ENCODE data around the gene LETM1. TPM values are rescaled to one million over a fixed set of nuclear protein-coding genes. Genes with fewer than 3 reads are reported as not detected.

LETM1 gene
- total and polyA plus RNA-seq, 2 experiments from 2014 or later, result 23.3 to 68.9 TPM

DNA sequence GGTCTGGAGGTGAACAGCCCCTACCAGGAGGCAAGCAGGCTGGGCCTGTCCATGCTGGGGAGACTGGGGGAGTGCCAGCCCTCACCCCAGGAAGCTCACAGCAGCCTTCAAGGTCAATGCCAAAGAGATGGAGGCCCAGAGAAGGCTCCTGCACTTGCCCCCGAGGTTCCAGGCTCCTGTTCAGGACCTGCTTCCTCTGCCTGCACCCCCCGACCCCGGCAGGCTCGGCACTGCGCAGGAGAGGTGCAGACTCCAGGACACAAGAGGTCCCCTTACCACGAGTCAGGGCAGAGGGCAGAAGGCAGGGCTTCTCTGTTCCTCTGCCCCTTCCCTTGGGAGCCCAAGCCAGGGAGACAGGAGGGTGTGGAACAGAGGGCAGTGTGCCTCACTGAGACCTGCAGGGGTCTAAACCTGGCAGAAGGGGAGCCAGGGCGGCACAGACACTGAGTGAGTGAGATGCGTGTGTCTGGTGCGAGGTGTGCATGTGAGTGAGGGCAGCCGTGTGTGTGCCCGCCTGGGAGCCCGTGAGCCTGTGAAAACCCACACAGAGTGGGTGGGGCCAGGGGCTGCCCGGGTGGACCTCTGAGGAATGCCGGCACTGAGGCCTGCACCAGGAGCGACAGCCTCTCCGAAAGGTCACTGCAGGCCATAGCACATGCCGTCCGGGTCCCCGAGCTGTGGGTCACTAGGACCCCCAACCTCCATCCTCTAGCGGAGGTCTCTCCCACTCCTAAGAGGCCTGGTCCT is 93.5 kb downstream of the LETM1 start:
- Histone ChIP-seq H3K27ac (ENCODE audit: low read depth) (no peak overlapping the region), H3K36me3 (ENCODE audit: insufficient read depth) (no peaks in the 10 kb centered on the region), H3F3A (replicated peaks; ENCODE audit: low read depth) (no peaks in the 10 kb centered on the region), H3K27me3 (ENCODE audit: insufficient read depth) (no peaks in the 10 kb centered on the region), H3K4me2 (no peak overlapping the region), H3K79me2 (replicated peaks; ENCODE audit: insufficient read depth) (no peaks in the 10 kb centered on the region), H3K9me2 (ENCODE audit: insufficient read depth) (no peaks in the 10 kb centered on the region), H2AFZ (no peak overlapping the region), H3K4me3 (no peak overlapping the region), H3K4me1 (ENCODE audit: insufficient read depth) (peaks cover 16% of the 10 kb centered on the region; the same call in 1 of the 2 replicates), H4K20me1 (replicated peaks; ENCODE audit: insufficient read depth) (no peaks in the 10 kb centered on the region)
- H3K27ac Mint-ChIP-seq, result no peak overlapping the region
- TF ChIP-seq EZH2phosphoT487 (IDR thresholded peaks at IDR 0.05; ENCODE audit: unreplicated experiment), result no peak
- no peak for TF ChIP-seq POLR2AphosphoS5 (IDR thresholded peaks at IDR 0.05; ENCODE audit: low read depth)
- TF ChIP-seq ZNF331 (CRISPR knock-in tag; IDR thresholded peaks at IDR 0.05; ENCODE audit: low read depth), result no peak
- TF ChIP-seq, protein P1, sequence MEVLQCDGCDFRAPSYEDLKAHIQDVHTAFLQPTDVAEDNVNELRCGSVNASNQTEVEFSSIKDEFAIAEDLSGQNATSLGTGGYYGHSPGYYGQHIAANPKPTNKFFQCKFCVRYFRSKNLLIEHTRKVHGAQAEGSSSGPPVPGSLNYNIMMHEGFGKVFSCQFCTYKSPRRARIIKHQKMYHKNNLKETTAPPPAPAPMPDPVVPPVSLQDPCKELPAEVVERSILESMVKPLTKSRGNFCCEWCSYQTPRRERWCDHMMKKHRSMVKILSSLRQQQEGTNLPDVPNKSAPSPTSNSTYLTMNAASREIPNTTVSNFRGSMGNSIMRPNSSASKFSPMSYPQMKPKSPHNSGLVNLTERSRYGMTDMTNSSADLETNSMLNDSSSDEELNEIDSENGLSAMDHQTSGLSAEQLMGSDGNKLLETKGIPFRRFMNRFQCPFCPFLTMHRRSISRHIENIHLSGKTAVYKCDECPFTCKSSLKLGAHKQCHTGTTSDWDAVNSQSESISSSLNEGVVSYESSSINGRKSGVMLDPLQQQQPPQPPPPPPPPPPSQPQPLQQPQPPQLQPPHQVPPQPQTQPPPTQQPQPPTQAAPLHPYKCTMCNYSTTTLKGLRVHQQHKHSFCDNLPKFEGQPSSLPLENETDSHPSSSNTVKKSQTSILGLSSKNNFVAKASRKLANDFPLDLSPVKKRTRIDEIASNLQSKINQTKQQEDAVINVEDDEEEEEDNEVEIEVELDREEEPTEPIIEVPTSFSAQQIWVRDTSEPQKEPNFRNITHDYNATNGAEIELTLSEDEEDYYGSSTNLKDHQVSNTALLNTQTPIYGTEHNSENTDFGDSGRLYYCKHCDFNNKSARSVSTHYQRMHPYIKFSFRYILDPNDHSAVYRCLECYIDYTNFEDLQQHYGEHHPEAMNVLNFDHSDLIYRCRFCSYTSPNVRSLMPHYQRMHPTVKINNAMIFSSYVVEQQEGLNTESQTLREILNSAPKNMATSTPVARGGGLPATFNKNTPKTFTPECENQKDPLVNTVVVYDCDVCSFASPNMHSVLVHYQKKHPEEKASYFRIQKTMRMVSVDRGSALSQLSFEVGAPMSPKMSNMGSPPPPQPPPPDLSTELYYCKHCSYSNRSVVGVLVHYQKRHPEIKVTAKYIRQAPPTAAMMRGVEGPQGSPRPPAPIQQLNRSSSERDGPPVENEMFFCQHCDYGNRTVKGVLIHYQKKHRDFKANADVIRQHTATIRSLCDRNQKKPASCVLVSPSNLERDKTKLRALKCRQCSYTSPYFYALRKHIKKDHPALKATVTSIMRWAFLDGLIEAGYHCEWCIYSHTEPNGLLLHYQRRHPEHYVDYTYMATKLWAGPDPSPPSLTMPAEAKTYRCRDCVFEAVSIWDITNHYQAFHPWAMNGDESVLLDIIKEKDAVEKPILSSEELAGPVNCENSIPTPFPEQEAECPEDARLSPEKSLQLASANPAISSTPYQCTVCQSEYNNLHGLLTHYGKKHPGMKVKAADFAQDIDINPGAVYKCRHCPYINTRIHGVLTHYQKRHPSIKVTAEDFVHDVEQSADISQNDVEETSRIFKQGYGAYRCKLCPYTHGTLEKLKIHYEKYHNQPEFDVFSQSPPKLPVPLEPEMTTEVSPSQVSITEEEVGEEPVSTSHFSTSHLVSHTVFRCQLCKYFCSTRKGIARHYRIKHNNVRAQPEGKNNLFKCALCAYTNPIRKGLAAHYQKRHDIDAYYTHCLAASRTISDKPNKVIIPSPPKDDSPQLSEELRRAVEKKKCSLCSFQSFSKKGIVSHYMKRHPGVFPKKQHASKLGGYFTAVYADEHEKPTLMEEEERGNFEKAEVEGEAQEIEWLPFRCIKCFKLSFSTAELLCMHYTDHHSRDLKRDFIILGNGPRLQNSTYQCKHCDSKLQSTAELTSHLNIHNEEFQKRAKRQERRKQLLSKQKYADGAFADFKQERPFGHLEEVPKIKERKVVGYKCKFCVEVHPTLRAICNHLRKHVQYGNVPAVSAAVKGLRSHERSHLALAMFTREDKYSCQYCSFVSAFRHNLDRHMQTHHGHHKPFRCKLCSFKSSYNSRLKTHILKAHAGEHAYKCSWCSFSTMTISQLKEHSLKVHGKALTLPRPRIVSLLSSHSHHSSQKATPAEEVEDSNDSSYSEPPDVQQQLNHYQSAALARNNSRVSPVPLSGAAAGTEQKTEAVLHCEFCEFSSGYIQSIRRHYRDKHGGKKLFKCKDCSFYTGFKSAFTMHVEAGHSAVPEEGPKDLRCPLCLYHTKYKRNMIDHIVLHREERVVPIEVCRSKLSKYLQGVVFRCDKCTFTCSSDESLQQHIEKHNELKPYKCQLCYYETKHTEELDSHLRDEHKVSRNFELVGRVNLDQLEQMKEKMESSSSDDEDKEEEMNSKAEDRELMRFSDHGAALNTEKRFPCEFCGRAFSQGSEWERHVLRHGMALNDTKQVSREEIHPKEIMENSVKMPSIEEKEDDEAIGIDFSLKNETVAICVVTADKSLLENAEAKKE (CRISPR knock-in tag; IDR thresholded peaks at IDR 0.05), result no peak
- TF ChIP-seq CREB1 (CRISPR knock-in tag; IDR thresholded peaks at IDR 0.05; ENCODE audit: low read depth), result no peak
- TF ChIP-seq JUNB (IDR thresholded peaks at IDR 0.05; ENCODE audit: unreplicated experiment), result no peak
- no peak for ATAC-seq
- H3K4me3 Mint-ChIP-seq, result no peak overlapping the region
- H3K4me1 Mint-ChIP-seq, result peaks cover 9% of the 10 kb centered on the region
- H3K27me3 Mint-ChIP-seq (ENCODE audit: insufficient read depth, low read depth, poor library complexity), result peaks cover 14% of the 10 kb centered on the region
- no peak for DNase-seq (ENCODE audit: low spot score)
- H3K9me3 Mint-ChIP-seq, result no peaks in the 10 kb centered on the region; the same call in 2 of the 3 replicates
- no peaks in the 10 kb centered on the region for H3K36me3 Mint-ChIP-seq (ENCODE audit: low read depth)

Other genes starting within 250 kb of the LETM1 start
- 1.6 and 3.1 TPM in 2 replicates for gene FAM53A, start 171.8 kb downstream of the LETM1 start, total RNA-seq (2014; rRNA removed; shearing (Covaris generic))
- gene FAM53A, start 171.8 kb downstream of the LETM1 start, polyA plus RNA-seq (2016; fragmentation: Nextera tagmentation; extraction: Ambion mirVana), result 1.1 and 1.4 TPM in 2 replicates
- 54.4 and 68.3 TPM in 2 replicates for gene SLBP, start 143.8 kb downstream of the LETM1 start, total RNA-seq (2014; rRNA removed; shearing (Covaris generic))
- 58.6 and 62.5 TPM in 2 replicates for gene SLBP, start 143.8 kb downstream of the LETM1 start, polyA plus RNA-seq (2016; fragmentation: Nextera tagmentation; extraction: Ambion mirVana)
- 45.1 and 64.4 TPM in 2 replicates for gene TMEM129, start 134.8 kb downstream of the LETM1 start, total RNA-seq (2014; rRNA removed; shearing (Covaris generic))
- 16.2 and 16.4 TPM in 2 replicates for gene TMEM129, start 134.8 kb downstream of the LETM1 start, polyA plus RNA-seq (2016; fragmentation: Nextera tagmentation; extraction: Ambion mirVana)
- 120 and 136 TPM in 2 replicates for gene TACC3, start 134.6 kb downstream of the LETM1 start, total RNA-seq (2014; rRNA removed; shearing (Covaris generic))
- gene TACC3, start 134.6 kb downstream of the LETM1 start, polyA plus RNA-seq (2016; fragmentation: Nextera tagmentation; extraction: Ambion mirVana), result 120 and 129 TPM in 2 replicates
- 14.8 and 17.4 TPM in 2 replicates for gene FGFR3, start 62.9 kb downstream of the LETM1 start, total RNA-seq (2014; rRNA removed; shearing (Covaris generic))
- 3.6 and 4.2 TPM in 2 replicates for gene FGFR3, start 62.9 kb downstream of the LETM1 start, polyA plus RNA-seq (2016; fragmentation: Nextera tagmentation; extraction: Ambion mirVana)
- 69.6 and 84.4 TPM in 2 replicates for gene NSD2, start 15.2 kb upstream of the LETM1 start, total RNA-seq (2014; rRNA removed; shearing (Covaris generic))
- 33.5 and 35.7 TPM in 2 replicates for gene NSD2, start 15.2 kb upstream of the LETM1 start, polyA plus RNA-seq (2016; fragmentation: Nextera tagmentation; extraction: Ambion mirVana)
- gene NELFA, start 152.8 kb upstream of the LETM1 start, total RNA-seq (2014; rRNA removed; shearing (Covaris generic)), result 60.8 and 62.8 TPM in 2 replicates
- gene NELFA, start 152.8 kb upstream of the LETM1 start, polyA plus RNA-seq (2016; fragmentation: Nextera tagmentation; extraction: Ambion mirVana), result 62.2 and 63.3 TPM in 2 replicates
- gene NAT8L, start 203.2 kb upstream of the LETM1 start, total RNA-seq (2014; rRNA removed; shearing (Covaris generic)), result 7.7 and 9.7 TPM in 2 replicates
- 1.6 and 1.7 TPM in 2 replicates for gene NAT8L, start 203.2 kb upstream of the LETM1 start, polyA plus RNA-seq (2016; fragmentation: Nextera tagmentation; extraction: Ambion mirVana)

All from GM23338 (cell line).